Measurements from ENCODE around the gene GGCT.

The GGCT gene

GRCh38 chr7:30478349-30479201 lies 26.1 kb downstream of the GGCT start, which contains the start of gene NOD1:
TSS of gene NOD1 (minus strand) at chr7:30478784. CDS start at chr7:30456921, 21,863 bp downstream.
- peak; percentile 29 to 49 (median 41) for DNase-seq (ENCODE audit: low read depth in 3 of 3)

- no peak for DNase-seq (ENCODE audit: low read depth in 3 of 3)
Observed at GRCh38 chr7:30476459-30477145, 28.0 kb downstream of the GGCT start.

GRCh38 chr7:30475580-30475979 lies 29.0 kb downstream of the GGCT start:
- no peak for DNase-seq (ENCODE audit: low read depth in 3 of 3)

GRCh38 chr7:30474893-30475292 lies 29.7 kb downstream of the GGCT start:
- no peak for DNase-seq (ENCODE audit: low read depth in 3 of 3)

- DNase-seq (ENCODE audit: low read depth in 3 of 3), result no peak
Observed at GRCh38 chr7:30474485-30474884, 30.1 kb downstream of the GGCT start.

- DNase-seq (ENCODE audit: low read depth in 3 of 3), result no peak
Observed at GRCh38 chr7:30473903-30474302, 30.7 kb downstream of the GGCT start.

- DNase-seq (ENCODE audit: low read depth in 3 of 3), result no peak
Observed at GRCh38 chr7:30472784-30473775, 31.5 kb downstream of the GGCT start.

- DNase-seq (ENCODE audit: low read depth in 3 of 3), result no peak
Observed at GRCh38 chr7:30472081-30472783, 32.4 kb downstream of the GGCT start.

- DNase-seq (ENCODE audit: low read depth in 3 of 3), result no peak
Observed at GRCh38 chr7:30471205-30471604, 33.4 kb downstream of the GGCT start.

GRCh38 chr7:30470771-30471170 lies 33.9 kb downstream of the GGCT start:
- no peak for DNase-seq (ENCODE audit: low read depth in 3 of 3)

GRCh38 chr7:30470163-30470770 lies 34.4 kb downstream of the GGCT start:
- DNase-seq (ENCODE audit: low read depth in 3 of 3), result no peak

GRCh38 chr7:30469303-30469702 lies 35.3 kb downstream of the GGCT start:
- DNase-seq (ENCODE audit: low read depth in 3 of 3), result no peak

- no peak for DNase-seq (ENCODE audit: low read depth in 3 of 3)
Observed at GRCh38 chr7:30468791-30469190, 35.8 kb downstream of the GGCT start.

GRCh38 chr7:30468041-30468440 lies 36.6 kb downstream of the GGCT start:
- DNase-seq (ENCODE audit: low read depth in 3 of 3), result no peak

GRCh38 chr7:30467271-30467670 lies 37.4 kb downstream of the GGCT start:
- DNase-seq (ENCODE audit: low read depth in 3 of 3), result no peak

- no peak for DNase-seq (ENCODE audit: low read depth in 3 of 3)
Observed at GRCh38 chr7:30466266-30466665, 38.4 kb downstream of the GGCT start.

GRCh38 chr7:30465811-30466180 lies 38.8 kb downstream of the GGCT start:
- DNase-seq (ENCODE audit: low read depth in 3 of 3), result no peak

- DNase-seq (ENCODE audit: low read depth in 3 of 3), result no peak
Observed at GRCh38 chr7:30465046-30465810, 39.4 kb downstream of the GGCT start.

GRCh38 chr7:30464231-30464671 lies 40.4 kb downstream of the GGCT start:
- DNase-seq (ENCODE audit: low read depth in 3 of 3), result no peak

All from stimulated activated CD4-positive, alpha-beta T cell treated with anti-CD3 and anti-CD28 coated beads, TNF-alpha, amount 100 ng/mL, for 4 hours (primary cell).